ENCODE results near the gene KCNJ15.

DNA sequence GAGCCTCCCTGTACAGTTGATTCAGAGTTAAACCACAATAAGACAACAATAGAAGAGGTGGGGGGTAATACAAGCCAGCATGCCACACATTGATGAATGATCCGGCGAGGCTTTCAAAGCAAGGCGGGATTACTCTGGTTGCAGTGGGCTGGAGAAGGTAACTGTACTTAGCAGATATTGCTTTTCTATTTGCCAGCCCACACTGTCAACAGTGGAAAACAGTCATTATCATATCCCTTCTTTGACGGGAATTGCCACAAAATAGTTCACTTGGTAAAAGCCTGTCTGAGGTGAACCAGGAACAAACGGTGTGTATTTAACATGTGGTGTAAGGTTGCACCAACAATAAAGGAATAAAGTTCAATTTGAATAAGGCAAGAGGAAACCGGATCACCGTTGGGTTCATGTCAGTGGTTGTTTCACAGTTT, 5.8 kb upstream of the KCNJ15 start:
- TF ChIP-seq PKNOX1 (IDR thresholded peaks at IDR 0.05) (no peak), BRCA1 (IDR thresholded peaks at IDR 0.05; ENCODE audit: low read depth, low read length) (no peak), CHD1 (IDR thresholded peaks at IDR 0.05; ENCODE audit: low read depth, low read length) (no peak), CHD2 (IDR thresholded peaks at IDR 0.05; ENCODE audit: borderline replicate concordance, low read depth, low read length) (no peak), ZNF24 (IDR thresholded peaks at IDR 0.05) (no peak), NFIC (IDR thresholded peaks at IDR 0.05; ENCODE audit: low read depth, low read length) (no peak)

All from GM12878 (cell line).